ENCODE measurements around the gene NFIX.

DNA sequence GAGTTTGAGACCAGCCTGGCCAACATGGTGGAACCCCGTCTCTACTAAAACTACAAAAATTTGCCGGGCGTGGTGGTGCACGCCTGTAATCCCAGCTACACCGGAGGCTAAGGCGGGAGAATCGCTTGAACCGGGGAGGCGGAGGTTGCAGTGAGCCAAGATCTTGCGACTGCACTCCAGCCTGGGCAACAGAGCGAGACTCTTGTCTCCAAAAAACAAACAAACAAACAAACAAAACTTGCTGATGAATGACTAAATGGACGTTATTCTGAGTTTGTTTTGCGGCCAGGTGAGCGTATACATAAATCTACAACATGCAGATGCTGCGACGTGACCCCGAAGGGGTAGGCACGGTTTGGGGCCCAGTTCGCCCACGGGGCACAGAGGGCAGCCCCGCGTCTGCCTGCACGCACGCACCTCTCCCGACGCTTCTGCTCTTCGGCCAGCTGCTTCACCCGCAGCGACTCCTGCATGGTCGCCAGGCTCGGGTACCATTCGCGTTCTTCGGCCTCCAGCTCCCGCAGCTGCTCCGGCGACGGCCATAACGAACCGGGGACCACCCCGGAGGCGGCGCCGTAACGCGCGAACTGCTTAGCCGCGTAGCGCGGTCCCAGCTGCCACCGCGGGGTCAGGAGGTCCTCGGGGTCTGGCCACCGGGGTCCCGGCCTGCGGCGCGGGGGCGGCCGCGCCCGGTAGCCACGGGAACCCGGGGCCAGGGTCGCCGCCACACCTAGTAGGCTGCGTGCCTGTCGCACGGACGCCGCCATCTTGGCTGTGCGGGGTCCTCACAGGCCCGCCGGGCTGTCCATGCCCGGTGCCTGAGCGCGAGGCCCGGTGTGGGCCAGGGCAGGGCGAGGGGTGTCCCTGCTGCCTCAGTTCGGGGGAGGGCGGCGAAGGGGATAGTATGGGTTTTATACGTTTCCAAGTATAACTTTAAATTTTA lies 38.6 kb upstream of the NFIX start, which contains the start of gene GADD45GIP1:
- TF ChIP-seq, protein P1, sequence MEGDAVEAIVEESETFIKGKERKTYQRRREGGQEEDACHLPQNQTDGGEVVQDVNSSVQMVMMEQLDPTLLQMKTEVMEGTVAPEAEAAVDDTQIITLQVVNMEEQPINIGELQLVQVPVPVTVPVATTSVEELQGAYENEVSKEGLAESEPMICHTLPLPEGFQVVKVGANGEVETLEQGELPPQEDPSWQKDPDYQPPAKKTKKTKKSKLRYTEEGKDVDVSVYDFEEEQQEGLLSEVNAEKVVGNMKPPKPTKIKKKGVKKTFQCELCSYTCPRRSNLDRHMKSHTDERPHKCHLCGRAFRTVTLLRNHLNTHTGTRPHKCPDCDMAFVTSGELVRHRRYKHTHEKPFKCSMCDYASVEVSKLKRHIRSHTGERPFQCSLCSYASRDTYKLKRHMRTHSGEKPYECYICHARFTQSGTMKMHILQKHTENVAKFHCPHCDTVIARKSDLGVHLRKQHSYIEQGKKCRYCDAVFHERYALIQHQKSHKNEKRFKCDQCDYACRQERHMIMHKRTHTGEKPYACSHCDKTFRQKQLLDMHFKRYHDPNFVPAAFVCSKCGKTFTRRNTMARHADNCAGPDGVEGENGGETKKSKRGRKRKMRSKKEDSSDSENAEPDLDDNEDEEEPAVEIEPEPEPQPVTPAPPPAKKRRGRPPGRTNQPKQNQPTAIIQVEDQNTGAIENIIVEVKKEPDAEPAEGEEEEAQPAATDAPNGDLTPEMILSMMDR (IDR thresholded peaks at IDR 0.05): no peak
- peak; percentile 58 to 82 (median 74) for TF ChIP-seq POLR2AphosphoS5 (IDR thresholded peaks at IDR 0.05)
- TF ChIP-seq POLR2A (IDR thresholded peaks at IDR 0.05): peak; percentile 73
- no peak for TF ChIP-seq EP300 (IDR thresholded peaks at IDR 0.05; ENCODE audit: low read depth)
